CD4-positive, alpha-beta T cell treated with Interleukin-1 beta for 1 hour (primary cell): ENCODE results near the gene DEFB129.
"Not testable (repeated sequence)": the region's sequence is repeated elsewhere in the genome, so short reads cannot be mapped to it uniquely, and the experiment has no call there.

Source experiments
- DNase-seq, 2 donors: peaks; one replicate each; pipeline ENCODE4 v3.0.0-alpha.2; 2020 to 2022

The DEFB129 gene

GRCh38 chr20:226958-227357, at the start of gene DEFB129:
Gene DEFB129 (plus strand): TSS chr20:227258. CDS start chr20:227289, 31 bp downstream.
- no peak for DNase-seq

GRCh38 chr20:184288-184687, 42.8 kb upstream of the DEFB129 start:
- no peak for DNase-seq

- DNase-seq, result no peak
Observed at GRCh38 chr20:187733-188132, 39.3 kb upstream of the DEFB129 start.

- no peak for DNase-seq
Observed at GRCh38 chr20:189611-190010, 37.4 kb upstream of the DEFB129 start, which contains the start of gene DEFB128. Gene DEFB128 (minus strand): TSS chr20:189711. CDS start chr20:189623, 88 bp downstream.

- no peak for DNase-seq
Observed at GRCh38 chr20:198225-198624, 28.8 kb upstream of the DEFB129 start.

GRCh38 chr20:199996-200395, 27.1 kb upstream of the DEFB129 start:
- no peak for DNase-seq

GRCh38 chr20:203630-204029, 23.4 kb upstream of the DEFB129 start:
- not testable (repeated sequence) for DNase-seq

- peak in 1 of 2 donors; percentile 48 for DNase-seq
Observed at GRCh38 chr20:208942-209566, 18.0 kb upstream of the DEFB129 start.

GRCh38 chr20:210809-211502, 16.1 kb upstream of the DEFB129 start:
- no peak for DNase-seq

- DNase-seq, result no peak
Observed at GRCh38 chr20:214383-214782, 12.7 kb upstream of the DEFB129 start.

GRCh38 chr20:215796-216195, 11.3 kb upstream of the DEFB129 start:
- DNase-seq, result no peak

- DNase-seq, result no peak
Observed at GRCh38 chr20:217266-217665, 9.8 kb upstream of the DEFB129 start.

GRCh38 chr20:219290-220115, 7.6 kb upstream of the DEFB129 start:
- DNase-seq, result no peak

GRCh38 chr20:221258-221830, 5.7 kb upstream of the DEFB129 start:
- no peak for DNase-seq

GRCh38 chr20:225879-226278, 1.2 kb upstream of the DEFB129 start:
- not testable (repeated sequence) for DNase-seq

GRCh38 chr20:227439-228105, 514 bp downstream of the DEFB129 start:
- DNase-seq, result no peak

- DNase-seq, result no peak
Observed at GRCh38 chr20:235891-236290, 8.8 kb downstream of the DEFB129 start.

- DNase-seq, result peak in 1 of 2 donors; percentile 37
Observed at GRCh38 chr20:237489-237888, 10.4 kb downstream of the DEFB129 start.

GRCh38 chr20:237929-238328, 10.9 kb downstream of the DEFB129 start:
- no peak for DNase-seq

- DNase-seq, result no peak
Observed at GRCh38 chr20:242905-243304, 15.8 kb downstream of the DEFB129 start.

- no peak for DNase-seq
Observed at GRCh38 chr20:251354-251753, 24.3 kb downstream of the DEFB129 start.

GRCh38 chr20:252801-253200, 25.7 kb downstream of the DEFB129 start:
- no peak for DNase-seq

GRCh38 chr20:253447-253846, 26.4 kb downstream of the DEFB129 start:
- not testable (repeated sequence) for DNase-seq
